SKM-1 treated with dmso at 0.1 percent for 144 hours (cell line): ENCODE results near the gene SAMD9L.

Source experiments
- DNase-seq: peaks from one replicate; lab custom pipeline; 2025; ENCODE audit not compliant: unreplicated experiment; lab: John Stamatoyannopoulos, UW

SAMD9L gene

DNA sequence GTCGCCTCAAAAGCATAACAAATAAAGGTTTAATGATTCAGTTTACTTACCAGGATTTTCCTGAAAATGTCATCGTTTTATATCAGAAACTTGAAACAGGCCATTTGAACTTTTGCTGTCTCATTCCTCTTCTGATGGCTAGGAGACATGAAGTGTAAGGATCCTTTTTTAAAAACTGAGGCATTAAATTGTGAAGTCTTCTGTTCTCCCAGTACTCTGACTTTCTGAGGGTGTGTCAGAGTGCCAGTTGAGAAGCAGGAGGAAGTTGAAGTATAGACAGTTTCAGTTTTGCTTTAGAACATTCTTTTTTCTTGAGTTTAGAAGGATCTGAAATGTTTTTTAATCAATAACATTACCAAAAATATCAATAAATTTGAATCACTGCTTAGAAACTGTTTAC is at the start of gene SAMD9L:
TSS of gene SAMD9L (minus strand) at position 242 of the 400 bp plus-strand sequence. CDS start 12,414 bp downstream, outside the sequence.
- DNase-seq: peak; percentile 35

DNA sequence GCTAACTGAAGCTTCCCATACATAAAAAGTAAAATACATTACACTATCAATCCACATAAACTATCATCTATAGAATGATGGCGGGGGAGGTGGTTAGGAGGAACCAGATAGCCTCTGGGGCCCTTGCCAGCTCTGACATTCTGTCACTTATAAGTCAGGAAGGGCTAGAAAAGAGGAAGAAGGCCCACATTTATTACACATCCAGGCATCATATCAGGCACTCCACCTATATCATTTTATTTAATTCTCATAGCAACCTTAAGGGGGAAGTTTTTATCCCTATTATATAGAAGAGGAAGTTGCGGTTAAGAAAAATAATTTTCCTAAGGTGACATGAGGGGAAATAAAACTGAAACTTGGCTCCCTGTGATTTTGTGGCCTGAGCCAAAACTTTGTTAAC is 48.2 kb upstream of the SAMD9L start:
- no peak for DNase-seq

DNA sequence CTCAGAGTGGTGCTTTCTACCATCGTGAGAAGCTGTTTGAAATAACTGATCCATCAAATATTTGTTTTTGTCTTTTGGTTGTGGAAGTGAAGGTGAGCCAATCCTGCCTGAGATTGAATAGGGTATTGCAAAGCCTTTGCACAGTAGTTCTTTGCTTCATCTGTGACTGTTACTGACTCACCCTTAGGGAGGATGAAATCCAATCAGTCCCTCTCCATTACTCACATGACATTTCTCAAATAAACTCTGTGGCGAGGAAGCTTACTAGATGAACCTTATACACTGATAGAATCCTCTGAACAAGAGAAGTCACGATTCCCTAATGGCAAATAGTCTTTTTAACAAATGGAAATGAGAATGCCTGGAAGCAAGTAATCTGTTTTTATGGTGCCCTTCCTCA is 46.2 kb upstream of the SAMD9L start:
- no peak for DNase-seq

DNA sequence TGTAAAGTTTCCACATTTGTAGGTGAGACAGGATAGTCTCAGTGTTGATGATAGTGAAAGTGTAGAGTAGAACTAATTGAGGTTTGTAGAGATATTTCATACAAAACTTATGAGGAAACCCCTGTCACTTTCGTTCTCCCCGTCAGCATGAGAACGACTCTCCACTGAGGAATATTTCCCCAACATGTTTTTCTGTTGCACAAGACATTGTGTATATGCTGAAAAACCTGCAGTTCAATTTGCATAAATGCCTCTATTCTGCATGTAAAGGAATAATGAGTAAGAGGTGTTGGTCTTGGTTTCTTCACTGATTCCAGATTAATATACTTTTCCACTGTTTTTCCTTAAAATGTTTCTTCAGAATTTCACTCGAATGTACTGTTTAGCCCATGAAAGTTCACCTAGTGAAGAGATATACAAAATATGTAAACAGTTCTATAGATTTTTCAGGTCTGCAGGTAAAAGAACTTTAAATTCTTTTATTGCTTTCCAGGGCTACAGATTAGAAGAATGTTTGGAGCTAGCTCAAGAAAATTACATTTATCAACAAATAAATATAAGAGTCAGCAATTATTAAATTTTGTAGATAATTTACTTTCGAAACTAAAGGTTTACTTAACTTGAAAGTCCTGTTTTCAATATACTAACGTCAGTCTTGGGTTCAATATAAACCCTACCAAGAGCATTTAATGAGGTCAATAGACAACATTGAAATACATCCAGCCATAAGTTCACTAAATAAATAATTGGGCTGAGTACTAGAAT is 40.9 kb upstream of the SAMD9L start:
- no peak for DNase-seq

DNA sequence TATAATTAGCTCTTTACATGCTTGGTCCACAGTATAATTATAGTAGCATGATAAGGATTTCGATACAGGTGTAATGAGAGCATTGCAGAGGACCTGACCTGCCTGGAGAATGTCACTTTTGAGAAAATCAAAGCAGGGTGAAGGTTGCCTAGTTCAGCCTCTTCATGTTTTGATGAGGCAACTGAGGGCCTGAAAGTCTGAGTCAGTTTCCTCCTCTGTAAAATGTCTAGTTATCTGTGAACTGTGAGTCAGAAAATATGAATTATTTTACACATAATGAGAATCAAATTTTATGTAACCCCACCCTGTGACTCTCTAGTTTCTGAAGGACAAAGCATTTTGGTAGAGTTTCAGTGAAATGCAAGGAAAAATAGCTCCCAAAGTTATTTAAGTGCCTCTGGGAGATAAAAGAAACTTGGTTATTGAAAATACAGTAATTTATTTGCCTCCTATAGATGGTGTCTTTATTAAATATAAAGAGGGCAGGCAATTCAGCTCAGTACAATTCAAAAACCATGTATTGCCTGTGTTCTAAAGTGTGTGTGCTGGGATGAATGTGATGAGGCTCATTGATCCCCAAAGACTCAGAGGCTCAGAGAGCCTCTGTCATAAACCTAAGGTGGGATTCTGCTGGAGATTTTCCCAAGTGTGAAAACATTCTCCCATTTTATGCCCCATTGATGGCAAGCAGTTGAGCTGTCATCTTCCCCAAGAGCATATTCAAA is 37.3 kb upstream of the SAMD9L start:
- no peak for DNase-seq

DNA sequence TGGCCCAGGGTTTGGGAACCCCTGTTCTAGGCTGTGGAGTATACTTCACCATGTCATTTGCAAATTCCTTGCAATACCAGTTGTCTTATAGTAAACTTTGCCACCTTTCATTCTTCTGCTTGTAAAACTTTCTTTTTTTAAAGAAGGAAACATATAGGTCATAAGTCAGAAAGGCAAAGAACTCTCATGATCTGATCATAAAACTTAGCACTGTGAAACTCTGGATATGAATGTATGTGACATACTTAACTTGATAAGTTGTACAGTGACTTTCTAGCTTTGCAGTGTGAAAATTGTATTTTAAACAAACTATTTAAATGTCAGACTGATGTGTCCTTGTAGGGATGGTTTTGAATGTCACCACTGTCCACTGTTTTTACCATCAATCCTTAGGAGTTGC is 31.0 kb upstream of the SAMD9L start:
- no peak for DNase-seq

DNA sequence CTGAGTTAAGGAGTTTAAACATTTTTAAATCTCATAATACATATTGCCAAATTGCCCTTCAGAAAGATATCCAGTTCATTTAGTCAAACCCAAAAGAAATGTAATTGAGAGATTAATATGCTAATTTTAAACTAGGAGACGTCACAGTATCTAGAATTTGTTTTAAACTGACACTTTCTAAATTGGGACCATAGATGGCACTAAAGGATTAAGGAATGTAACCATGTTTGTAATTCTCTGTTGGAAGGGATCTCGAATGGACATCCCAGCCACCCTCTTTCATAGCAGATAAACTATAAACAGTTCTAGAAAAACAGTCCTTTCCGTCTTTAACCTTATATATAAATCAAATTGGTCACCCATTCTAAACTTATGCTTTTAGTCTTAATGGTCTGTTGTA is 30.0 kb upstream of the SAMD9L start:
- no peak for DNase-seq

DNA sequence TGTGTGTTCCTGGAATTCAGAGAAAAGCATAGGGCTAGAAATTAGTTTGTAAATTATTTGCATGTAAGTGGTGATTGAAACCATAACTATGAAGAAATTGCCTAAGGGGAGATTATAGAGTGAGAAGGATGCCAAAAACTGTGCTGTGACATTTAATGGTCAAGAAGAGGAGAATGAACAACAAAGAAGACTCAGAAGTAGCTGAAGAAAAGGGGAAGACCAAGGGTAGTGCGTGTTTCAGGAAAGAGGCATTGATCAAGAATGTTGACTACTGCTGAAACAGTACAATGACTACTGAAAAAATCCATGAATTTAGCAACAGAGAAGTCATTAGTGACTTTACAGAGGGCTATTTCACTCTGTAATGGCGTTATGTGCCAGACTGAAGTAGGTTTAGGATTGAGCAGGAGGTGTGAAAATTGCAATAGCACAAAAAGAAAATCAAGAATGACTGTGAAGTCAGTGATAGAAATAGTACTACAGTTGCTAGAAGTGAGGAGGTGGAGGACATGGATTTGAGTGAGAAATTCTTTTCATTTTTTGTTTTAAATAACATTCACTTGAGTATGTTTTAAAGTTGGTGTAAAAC is 28.9 kb upstream of the SAMD9L start:
- no peak for DNase-seq

DNA sequence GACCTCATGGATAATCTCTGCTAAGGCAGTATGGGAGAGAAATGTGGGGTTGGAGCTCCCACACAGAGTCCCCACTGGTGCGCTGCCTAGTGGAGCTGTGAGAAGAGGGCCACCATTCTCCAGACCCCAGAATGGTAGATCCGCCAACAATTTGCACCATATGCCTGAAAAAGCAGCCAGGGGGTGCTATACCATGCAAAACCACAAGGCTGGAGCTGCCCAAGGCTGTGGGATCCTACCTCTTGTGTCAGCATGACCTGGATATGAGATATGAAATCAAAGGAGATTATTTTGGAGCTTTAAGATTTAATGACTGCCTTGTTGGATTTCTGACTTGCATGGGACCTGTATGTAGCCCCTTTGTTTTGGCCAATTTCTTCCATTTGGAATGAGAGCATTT is 27.0 kb upstream of the SAMD9L start:
- no peak for DNase-seq

DNA sequence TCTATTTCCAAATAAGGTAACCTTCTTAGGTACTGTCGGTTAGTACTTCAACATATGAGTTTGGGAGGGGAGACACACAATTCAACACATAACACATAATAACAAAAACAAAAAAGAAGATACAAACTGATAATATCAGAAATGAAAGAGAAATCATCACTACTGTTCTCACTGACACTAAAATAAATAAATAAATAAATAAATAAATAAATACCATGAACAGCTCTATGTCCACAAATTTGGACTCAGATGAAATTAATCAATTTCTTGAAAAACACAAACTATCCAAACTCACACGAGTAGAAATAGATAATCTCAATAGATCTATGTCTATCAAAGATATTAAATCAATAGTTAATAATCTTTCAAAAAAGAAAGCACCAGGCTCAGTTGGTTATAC is 24.5 kb upstream of the SAMD9L start:
- no peak for DNase-seq

DNA sequence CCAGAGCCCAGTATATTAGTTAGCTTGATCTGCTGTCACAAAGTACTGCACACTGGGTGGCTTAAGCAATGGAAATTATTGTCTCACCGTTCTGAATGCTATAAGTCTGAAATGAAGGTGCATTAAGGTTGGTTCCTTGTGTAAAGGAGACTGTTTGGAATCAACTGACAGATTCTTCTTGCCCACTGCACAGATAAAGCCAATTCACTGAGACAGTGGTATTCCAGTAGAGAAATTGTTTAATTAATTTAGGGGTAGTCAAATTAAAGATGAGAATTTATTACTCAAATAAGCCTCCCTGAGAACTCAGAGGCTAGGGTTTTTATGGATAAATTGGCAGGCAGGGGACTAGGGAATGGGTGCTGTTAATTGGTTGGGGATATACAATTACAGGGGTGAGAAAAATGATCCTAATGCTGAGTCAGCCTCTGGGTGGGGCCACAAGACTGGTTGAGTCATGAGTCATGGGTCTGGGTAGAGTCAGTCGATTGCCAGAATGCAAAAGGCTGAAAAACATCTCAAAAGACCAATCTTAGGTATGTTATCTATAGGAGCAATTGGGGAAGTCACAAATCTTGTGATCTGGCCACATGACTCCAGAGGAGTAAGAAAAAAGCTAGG is 23.5 kb upstream of the SAMD9L start:
- no peak for DNase-seq

DNA sequence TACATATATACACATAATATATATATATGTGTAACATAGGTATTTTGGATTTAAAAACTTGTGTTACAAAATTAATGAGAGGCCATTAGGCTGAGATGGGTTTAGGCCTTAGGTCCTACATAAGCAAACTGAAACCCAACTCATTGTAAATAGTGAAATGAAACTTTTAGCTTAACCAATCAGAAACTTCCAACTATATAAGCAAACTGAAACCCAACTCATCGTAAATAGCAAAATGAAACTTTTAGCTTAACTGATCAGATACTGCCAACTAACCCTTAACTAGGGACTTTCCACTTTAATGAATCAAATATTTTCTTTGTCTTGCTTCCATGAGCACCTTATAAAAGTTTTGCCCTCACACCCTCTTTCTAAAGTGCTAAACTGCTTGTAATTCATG is 17.3 kb upstream of the SAMD9L start:
- DNase-seq: no peak

DNA sequence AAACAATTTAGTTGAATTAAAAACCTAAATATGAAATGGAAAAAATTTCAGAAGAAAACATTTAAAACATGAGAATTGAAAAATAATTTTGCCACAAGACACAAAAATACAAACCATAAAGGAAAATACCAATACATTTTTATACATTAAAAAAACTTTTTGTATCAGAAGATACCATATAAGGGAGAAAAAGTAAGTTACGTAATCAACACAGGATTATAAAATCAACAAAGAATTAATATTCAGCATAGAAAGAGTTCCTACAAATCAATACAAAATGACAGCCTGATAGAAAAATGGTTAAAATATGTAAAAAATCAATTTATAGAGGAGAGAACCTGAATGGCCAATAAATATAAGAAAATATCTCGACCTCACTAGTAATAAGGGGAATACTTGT is 16.6 kb upstream of the SAMD9L start:
- no peak for DNase-seq

DNA sequence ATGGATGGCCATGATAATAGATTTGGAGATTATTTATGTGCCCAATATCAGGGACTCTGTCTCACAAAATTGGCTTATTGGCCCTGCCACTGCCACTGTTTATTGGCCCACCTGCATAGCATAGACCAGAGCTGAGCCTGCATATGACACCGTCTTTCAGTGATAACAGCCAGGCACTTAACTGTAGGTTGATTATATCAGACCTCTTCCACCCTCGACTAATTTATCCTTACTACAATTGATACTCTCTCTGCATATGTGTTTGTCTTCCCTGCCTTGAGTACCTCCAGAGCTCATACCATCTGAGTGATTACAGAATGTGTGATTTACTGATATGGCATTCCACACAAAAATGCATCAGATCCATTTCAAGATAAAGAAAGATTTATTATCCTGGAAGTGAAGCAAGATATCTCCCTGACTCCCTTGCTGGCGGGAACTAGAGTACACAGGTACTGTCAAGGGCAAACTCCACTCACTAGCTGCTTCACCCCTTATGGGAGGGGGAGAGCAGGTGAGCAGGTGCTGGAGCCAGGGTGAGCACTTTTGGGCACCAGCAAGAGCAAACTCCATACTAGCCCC is 13.1 kb upstream of the SAMD9L start:
- DNase-seq: no peak

DNA sequence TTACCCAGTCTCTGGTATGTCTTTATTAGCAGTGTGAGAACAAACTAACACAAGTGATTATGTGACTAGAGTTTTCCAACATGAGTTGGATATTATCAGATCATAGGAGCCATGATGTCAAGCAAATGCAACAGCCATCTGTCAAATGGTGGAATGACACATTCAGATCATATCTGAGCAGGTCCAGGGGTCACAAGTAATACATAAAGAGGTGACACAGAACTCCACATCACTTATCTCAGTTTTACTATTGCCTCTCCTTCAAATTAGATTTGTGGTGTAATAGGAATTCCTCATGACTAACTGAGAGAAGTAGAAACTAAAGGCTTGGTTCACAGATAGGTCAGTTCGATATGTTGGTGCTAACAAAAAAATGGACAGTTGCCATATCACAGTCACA is 12.2 kb upstream of the SAMD9L start:
- no peak for DNase-seq

DNA sequence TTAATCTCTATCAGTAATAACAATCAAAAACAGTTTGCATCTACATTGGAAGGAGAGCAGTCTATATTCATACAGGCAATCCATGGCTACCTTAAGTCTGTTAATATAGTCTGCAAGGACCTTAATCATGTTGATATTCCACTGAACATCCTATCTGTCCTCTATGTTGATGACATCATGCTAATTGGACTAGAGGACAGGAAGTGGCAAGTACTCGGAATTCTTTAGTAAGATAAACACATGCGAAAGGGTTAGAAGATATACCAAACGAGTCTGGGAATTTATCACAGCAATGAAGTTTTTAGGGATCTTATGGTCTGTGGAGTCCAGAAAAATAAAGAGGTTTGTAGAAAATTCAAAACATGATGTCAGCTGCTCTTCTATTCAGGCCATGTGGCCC is 11.3 kb upstream of the SAMD9L start:
- DNase-seq: no peak

DNA sequence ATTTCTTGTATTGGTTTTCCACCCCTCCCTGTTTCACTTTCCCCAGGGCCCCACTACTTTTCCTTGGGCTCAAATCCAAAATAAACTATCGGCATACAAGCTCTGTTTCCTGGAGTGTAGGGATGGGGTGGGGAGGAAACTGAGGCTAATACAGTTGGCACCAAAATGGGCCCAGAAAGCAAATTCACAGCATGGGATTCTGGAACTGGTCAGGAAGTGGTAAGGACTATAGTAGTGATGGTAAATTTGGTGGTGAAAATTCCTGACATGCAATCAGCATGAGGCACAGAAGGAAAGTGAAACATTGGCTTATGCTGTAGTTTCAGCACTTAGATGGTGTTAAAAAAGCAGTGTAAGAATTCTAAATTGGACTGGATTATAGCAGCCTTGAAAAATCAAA is 8.7 kb upstream of the SAMD9L start:
- no peak for DNase-seq

DNA sequence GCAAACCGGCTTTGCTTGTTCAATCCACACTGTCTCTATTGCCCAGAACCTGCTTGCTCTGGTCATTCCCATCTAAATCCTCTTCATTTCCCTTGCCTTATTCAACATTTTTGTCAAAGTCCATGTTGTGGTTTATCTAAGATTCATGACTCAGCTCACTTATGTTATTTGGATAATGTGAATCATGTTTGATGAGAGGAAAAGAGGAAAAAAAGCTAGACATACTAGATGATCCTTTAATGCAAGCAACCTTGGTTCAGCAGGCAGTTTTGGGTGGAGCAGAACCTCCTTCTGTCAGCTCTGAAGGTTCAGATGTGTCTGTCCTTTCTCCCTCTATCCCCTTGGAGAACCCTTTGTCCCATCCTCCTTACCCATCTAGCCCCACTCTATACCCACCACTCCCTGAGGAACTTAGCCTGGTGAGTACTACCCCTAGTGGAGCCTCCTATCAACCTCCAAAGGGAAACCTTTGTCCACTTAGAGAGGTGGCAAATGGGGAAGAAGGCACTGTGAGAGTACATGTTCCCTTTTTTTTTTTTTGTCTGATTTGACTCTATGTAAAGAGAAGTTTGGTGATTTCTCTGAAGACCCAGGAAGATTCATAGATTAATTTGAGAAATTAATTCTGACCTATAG is 2.1 kb upstream of the SAMD9L start:
- peak; percentile 9 for DNase-seq

DNA sequence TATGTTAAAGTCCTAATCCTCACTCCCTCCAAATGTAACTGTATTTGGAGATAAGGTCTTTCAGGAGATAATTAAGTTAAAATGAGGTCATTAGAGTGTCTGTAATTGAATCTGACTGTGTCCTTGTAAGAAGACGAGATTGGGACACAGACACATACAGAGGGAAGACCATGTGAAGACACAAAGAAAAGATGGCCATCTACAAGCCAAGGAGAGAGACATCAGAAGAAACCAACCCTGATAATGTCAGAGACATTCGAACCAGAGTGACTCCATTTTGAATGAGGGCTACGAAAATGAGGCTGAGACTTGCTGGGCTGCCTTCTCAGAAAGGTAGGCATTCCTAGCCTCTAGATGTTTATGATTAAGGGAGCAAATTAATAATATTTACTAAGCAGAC is 542 bp upstream of the SAMD9L start:
- DNase-seq: no peak

DNA sequence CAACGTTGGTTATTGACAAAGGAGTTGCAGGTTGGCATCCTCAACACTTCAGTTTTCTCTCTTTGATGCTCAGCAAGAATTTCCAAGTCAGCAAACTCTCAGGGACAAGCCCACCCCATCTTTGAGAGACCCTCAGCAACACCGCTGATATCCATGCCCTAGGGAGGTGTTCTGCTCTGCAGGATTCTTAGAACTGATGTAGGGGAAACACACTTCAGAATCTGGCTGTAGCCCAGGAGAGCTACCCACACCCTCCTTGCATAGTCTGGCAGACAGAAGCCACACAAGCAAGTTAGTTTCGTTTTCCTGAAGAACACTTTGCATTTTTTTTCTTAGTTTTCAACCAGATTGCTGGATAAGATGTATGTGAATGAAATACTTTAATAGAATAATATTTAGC is 822 bp downstream of the SAMD9L start:
- no peak for DNase-seq
